HG03064 (cell line): ENCODE data around the gene SCRG1.

Experiments used
- ATAC-seq: cut with Tn5 transposase; IDR thresholded peaks from one replicate; pipeline ENCODE4 v1.9.1; 2021; ENCODE audit warnings: low read depth; ENCODE audit not compliant: unreplicated experiment

Gene SCRG1

DNA sequence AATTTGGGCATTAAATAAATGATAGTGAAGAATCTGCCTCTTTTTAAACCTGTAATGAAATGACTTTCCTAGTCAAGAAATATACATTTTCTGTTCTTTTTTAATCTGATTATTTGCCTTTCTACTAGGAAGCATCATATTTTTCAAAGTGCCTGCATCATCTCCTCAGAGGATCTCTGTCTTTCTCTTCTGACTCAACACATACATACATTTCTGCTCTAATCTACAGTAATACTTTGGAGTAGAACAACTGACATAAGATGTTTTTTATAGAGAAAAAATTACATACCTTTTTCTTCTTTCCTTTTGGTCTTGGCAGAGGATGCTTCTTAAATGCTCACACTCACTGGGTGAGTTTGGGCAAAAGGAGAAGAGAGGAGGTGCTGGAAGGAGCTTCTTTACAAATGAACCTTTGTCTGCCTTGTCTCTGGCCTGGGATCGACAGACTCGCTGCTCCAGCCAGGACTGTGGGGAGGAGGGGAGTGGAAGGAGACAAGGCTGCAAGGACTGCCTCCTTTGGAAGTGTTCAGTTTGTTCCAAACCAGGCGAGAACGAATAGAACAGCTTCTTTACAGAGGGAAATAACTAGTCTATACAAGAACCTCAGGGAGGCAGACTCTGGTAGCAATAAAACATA is at the start of gene SCRG1:
Gene SCRG1, minus strand, starts transcription at position 338 of the 637 bp plus-strand sequence. CDS start 7,702 bp downstream, outside the sequence.
- ATAC-seq: no peak

- no peak for ATAC-seq
Measured at GRCh38 chr4:173448103-173448502, 49.2 kb upstream of the SCRG1 start.

DNA sequence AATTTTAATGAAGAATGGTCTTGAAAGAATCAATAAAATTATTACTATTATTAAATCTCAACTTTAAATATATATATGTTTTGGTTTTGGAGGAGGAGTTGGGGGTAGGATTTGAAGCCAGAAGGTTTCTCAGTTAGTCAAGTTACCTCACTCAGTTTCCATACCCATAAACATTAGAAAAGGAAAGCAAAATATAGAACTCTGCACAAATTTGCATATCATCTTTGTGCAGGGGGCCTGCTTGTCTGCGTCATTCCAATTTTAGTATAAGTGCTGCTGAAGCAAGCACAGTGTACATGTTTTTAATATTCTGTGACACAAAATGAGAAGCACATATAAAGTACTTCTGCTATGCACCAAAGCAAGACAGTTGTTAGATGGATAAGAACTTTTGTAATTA is 47.5 kb upstream of the SCRG1 start:
- peak; percentile 76 for ATAC-seq

DNA sequence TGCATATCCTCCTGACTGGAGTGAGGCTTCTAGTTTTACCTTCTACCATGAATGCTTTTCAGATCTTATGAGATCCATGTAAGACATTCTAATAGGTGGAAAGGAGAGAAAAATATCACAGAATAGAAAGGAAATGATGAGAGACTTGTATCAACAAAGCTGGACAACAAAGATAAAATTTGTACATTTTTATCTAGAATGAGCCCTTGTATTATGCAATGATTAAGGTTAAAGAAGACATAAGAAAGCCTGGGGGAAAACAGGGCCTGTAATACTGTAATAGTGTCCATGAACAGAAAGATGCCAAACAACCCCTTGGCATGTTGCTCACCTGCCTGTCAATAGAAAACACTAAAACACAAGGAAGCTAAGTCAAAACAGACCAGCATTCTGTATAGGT is 44.2 kb upstream of the SCRG1 start:
- no peak for ATAC-seq

DNA sequence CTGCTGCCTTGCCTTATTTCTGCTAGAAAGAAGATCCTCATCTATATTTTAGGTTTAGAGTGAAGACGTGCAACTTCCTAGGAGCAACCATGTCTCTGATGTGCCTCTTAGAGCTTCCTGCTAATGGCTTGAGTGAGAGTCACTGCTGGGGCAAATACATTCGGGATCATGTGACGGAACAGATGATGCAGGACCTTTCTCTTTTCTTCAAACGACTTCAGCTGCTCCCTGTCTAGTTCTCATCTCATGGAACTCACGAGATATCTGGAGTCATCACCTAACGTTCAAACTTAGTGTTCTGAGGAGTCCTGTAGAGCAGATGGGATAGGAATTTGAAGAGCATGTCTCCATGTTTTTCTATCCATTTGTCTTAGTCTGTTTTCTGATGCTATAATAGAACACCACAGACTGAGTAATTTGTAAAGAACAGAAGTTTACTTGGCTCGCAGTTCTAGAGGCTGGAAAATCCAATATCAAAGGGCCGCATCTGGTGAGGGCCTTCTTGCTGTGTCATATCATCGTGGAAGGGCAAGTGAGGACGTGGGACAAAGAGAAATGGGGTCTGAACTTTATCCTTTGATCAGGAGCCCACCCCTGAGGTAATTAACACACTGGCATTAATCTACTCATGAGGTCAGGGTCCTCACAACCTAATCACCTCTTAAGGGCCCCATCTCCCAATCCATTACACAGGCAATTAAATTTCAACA is 43.5 kb upstream of the SCRG1 start:
- no peak for ATAC-seq

- ATAC-seq: no peak
Measured at GRCh38 chr4:173440888-173441287, 42.0 kb upstream of the SCRG1 start.

GRCh38 chr4:173436771-173437265 is 37.9 kb upstream of the SCRG1 start:
- no peak for ATAC-seq

DNA sequence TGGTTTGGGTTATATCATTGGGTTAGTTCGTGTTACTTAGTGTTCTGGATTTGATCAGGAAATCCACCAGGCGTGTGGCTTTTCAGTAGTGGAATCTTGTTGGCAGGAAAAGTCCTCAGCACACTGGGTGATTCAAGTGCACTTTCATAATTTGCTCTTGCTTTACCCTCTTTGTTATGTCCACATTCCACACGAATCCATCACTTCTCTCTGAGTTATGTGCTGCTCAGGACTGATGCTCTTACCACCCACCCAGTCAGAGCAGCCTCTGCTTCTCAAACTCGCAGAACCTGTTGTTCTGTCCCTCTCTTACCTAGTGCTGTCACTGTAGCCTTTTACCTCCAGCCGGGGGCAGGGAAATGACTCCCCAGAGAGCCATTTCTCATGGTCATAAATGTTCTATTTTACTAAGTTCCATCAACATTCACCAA is 37.2 kb upstream of the SCRG1 start:
- ATAC-seq: no peak

DNA sequence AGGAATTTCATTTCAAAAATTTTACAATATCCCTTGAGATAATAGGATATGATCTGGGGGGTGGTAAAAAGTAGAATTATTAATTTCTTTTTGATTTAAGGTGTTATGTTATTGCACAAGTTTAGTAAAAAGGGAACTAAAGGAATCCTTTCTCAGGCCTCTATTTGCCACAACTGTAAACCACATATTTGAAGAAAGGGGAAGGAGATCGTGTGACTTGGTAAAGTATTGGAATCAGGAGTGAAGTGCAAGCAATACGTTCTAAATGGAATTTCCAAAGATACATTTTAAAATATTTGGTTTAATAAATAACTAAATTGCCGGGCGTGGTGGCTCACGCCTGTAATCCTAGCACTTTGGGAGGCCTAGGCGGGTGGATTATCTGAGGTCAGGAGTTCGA is 35.3 kb upstream of the SCRG1 start:
- ATAC-seq: no peak

- no peak for ATAC-seq
Measured at GRCh38 chr4:173433447-173433846, 34.5 kb upstream of the SCRG1 start.

GRCh38 chr4:173432430-173432829 is 33.5 kb upstream of the SCRG1 start:
- ATAC-seq: no peak

DNA sequence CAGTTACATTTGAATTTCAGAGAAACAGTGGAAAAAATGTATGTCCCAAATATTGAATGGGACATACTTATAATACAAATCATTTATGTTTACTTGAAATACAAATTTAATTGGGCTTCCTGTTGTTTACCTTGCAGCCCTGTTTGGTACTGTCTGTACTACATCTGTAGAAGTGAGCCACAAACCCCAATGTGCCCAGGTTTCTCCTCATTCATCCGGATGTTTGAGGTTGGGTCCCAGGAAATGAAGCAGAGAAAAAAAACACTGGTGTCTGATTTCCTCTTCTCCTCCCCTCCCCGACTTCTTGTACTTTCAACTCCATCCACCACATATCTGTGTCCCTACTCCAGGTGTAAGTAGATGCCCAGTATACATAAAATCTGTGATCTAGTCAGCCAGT is 27.1 kb upstream of the SCRG1 start:
- no peak for ATAC-seq

DNA sequence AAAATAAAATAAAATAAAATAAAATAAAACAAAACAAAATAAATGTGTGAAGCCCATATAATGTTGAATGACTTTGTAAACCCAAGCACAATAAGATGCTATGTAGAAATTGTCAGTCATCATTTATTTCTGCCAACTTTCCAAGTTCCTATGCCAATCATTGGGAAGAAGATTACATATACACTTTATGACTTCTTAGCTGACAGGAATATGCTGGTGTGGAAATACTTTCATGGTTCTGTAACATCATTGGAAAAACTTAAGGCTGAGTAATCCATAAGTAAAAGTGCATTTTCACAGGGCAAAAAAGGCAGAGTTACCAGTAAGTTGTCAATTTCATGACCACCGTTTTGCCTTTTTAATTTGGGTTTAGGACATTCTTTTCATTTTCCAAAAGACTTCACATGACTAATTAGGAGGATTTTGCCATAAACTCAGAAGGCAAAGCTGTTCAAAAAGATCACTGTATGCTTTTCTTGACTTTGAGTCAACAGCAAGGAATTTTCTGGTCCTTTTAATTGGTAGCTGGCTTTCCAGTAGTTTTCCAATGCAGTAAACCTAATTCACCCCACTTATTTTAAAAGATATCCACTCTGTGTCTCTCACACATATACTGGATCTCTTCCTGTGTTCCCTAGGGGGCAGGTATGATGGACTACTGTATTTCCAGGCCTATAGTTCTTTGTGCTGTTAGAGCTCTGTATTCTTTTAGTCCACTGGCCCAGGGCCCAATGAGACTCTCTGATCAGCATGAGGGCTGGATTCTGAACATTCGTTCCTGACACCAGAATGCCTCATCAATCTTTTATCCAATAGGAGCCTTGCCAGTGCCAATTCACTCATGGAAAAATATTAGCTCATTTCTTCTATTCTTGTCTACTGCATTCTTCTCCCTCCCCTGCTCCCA is 26.2 kb upstream of the SCRG1 start:
- ATAC-seq: no peak

- no peak for ATAC-seq
Measured at GRCh38 chr4:173420801-173421200, 21.9 kb upstream of the SCRG1 start.

DNA sequence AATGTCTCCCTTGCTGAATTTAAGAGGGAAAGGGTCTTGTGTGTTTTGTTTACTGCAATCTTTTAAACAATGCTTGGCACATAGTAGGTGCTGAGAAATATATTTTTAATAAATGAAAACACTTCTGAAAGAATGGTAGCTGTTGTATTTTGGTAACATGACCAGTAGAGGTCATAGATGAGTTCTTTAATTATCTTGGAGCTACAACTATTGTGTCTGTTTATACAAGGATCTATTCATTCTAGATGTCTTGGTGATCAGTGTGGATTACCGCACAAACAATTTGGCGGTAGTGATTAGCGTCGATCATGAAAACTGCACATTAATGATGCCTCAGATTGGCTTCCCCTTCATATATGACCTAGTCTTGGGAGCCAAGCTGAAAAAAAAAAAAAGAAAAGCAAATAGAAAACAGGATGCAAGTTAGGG is 21.4 kb upstream of the SCRG1 start:
- no peak for ATAC-seq

GRCh38 chr4:173418639-173419038 is 19.7 kb upstream of the SCRG1 start:
- no peak for ATAC-seq

DNA sequence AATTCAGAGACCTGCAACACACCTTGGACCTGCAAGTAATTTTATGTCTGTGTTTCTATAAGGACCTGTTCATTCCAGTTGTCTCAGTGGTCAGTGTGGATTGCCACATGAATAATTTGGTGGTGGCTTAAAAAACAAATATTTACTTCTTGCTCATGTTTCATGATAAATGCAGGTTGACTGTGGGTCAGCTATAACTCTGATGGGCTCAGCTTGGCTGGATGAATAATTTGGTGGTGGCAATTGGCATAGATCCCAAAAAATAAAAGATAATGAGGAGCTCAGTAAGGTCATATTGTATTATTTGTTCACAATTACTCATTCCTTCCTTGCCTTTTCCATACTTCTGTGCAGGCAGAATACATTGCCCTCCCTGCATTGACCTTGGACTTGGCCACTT is 18.9 kb upstream of the SCRG1 start:
- ATAC-seq: no peak

DNA sequence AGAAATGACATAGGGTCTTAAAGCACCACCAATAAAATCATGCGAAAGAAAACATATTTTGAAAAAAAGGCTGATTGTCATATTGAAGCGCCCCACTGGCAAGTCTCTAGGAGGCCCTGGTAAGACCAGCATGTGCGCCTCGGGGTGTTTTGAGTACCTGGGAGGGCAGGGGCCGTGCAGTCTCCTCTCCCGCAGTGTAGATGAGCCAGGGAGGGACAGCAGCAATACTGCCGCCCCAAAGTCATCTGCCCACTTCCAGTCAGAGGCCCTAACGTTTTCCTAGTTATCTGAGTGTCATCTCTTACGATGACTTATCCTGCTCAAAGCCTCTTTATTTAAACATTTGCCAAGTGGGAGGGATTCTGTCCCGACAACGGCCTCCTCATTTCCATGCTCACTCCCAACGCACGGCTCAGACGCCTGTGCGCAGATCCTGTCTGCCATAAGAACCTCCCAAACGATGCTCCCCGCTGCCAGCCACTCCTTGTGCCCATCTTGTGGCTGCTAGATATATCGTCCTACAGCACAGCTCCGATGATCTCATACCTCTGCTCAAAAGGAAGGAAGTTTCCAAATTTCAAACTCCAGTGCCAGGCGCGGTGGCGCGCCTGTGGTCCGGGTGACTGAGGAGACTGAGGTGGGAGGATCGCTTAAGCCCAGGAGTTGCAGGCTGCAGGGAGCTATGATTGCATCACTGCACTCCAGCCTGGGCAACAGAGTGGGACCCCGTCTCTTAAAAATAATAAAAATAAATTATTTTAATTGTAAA is 17.2 kb upstream of the SCRG1 start:
- no peak for ATAC-seq

DNA sequence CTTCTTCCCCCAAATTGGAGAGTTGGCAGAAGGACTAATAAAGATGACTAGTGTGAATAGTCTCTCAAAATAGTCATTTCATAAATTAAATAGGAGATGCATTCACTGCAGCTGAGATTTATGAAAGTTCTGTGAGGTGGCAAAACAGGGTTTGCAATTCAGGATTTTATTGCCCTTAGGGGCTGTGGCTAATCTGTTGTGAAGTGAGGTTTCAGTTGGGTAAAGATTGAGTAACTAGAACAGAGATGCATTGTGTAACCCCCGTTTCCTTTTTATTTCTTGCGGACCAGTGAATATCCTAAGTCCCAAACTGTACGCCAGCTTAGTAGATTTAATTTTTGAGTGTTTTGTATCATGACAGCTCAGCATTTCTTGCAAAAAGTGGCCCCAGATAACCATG is 16.2 kb upstream of the SCRG1 start:
- no peak for ATAC-seq

DNA sequence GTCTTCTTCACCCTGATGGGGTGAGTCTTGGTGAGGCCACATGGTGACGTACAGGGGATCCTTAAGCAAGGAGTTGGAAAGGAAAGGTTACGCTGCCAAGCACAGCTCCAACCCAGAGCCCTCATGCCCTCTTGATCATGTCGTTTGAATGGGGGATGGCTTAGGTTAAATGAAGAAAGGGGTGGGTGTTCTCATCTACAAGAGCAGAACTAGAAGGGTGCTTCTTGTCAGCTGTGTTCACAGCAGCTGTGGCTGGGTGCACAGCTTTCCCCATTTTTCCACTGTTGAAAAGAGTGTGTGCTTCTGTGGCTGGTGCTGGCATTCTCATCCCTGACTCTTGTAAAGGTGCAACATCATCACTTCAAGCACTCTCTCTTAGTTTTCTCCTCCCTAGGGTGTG is 15.5 kb upstream of the SCRG1 start:
- ATAC-seq: no peak
